ENCODE measurements around the gene CLCNKA. TPM values are rescaled to one million over a fixed set of nuclear protein-coding genes. Genes with fewer than 3 reads are reported as not detected.

Gene CLCNKA
- total and polyA plus RNA-seq, 4 donors = not detected

DNA sequence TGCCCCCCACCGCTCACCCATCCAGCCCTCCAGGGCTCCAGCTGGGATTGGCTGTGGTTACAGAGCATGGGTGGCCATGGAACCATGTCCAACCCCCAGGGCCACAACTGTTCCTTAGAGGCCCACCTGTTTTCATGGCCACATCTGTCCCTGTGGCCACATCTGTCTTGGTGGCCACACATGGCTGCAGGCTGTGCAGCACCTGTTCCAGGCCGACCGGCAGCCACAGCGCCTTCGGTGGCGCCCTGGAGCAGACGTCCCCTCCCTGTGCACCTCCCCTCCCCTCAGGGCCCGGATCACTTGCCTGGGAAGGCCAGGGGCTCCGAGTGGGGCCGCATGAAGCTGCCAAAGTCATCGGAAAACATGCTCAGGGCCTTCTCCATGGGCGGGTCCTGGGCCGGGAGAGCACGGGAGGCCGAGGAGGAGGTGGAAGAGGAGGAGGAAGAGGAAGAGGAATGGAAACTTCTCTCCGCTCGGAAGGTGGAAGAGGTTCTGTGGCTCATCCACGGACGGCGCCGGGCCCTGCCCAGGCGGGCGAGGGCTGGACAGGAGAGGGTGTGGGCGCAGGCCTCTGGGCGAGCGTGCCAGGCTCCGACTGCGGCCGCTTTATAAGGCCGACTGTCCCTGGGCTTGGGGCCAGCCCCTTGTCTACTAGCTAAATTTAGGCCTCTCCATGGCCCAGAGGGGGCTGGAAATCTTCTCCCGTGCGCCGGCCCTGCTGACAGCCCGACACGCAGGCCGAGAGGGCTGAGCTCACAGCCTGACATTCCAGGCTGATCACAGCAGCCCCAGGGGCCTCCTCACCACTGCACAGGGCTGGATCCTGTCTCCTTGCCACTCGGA, 4.2 kb upstream of the CLCNKA start, which contains the start of gene HSPB7:
Gene HSPB7 (minus strand): TSS at position 583 of the 843 bp plus-strand sequence. CDS start 80 bp downstream, at position 503.
- DNase-seq (ENCODE audit: low spot score) = no peak

DNA sequence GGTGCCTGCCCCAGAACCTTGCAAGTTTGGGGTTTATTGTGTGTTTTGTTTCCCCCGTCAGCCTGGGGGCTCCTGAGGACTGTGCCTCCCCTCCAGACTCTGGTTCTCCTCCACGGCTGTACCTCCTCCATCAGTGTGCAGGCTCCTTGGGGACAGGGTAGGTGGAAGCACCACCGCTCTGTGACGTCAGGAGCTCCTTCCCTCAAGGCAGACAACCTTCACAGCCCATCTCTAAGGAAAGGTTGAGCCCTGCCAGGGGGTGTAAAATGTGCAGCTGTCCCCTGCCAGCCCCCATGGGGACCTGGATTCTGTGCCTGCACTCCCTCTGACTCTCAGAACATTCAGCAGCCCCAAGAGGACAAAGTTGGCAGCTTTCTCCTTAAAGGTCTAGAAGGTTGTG, 3.5 kb upstream of the CLCNKA start:
- Histone ChIP-seq H3K9me3 (ENCODE audit: control insufficient read depth in 4 of 4, low read length in 3 of 4) (no peaks in the 10 kb centered on the region), H3K27ac (ENCODE audit: low read depth in 1 of 2, low read length in 2 of 2) (peak overlapping the region; percentile 49 to 54), H3K36me3 (ENCODE audit: control insufficient read depth in 4 of 4, insufficient read depth in 3 of 4, low read depth in 1 of 4, low read length in 3 of 4) (no peaks in the 10 kb centered on the region), H3K4me3 (ENCODE audit: low read depth in 1 of 3, low read length in 3 of 3) (no peak overlapping the region), H3K27me3 (ENCODE audit: control insufficient read depth in 4 of 4, insufficient read depth in 4 of 4, low read length in 3 of 4) (no peaks in the 10 kb centered on the region), H3K4me1 (ENCODE audit: control insufficient read depth in 4 of 4, insufficient read depth in 4 of 4, low read length in 3 of 4) (peaks cover 2 to 20% (median 12%) of the 10 kb centered on the region in 4 donors), H3K9ac (ENCODE audit: low read depth in 1 of 2, low read length in 2 of 2) (no peak overlapping the region)
- WGBS = 75% methylated on average over 4 of the region's 4 CpGs
- no peak for TF ChIP-seq GABPA (IDR thresholded peaks at IDR 0.05 in 1 of 2, conservative IDR thresholded peaks at IDR 0.05 in 1 of 2)
- TF ChIP-seq, protein P1, sequence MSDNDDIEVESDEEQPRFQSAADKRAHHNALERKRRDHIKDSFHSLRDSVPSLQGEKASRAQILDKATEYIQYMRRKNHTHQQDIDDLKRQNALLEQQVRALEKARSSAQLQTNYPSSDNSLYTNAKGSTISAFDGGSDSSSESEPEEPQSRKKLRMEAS (IDR thresholded peaks at IDR 0.05) = no peak
- TF ChIP-seq, protein P2, sequence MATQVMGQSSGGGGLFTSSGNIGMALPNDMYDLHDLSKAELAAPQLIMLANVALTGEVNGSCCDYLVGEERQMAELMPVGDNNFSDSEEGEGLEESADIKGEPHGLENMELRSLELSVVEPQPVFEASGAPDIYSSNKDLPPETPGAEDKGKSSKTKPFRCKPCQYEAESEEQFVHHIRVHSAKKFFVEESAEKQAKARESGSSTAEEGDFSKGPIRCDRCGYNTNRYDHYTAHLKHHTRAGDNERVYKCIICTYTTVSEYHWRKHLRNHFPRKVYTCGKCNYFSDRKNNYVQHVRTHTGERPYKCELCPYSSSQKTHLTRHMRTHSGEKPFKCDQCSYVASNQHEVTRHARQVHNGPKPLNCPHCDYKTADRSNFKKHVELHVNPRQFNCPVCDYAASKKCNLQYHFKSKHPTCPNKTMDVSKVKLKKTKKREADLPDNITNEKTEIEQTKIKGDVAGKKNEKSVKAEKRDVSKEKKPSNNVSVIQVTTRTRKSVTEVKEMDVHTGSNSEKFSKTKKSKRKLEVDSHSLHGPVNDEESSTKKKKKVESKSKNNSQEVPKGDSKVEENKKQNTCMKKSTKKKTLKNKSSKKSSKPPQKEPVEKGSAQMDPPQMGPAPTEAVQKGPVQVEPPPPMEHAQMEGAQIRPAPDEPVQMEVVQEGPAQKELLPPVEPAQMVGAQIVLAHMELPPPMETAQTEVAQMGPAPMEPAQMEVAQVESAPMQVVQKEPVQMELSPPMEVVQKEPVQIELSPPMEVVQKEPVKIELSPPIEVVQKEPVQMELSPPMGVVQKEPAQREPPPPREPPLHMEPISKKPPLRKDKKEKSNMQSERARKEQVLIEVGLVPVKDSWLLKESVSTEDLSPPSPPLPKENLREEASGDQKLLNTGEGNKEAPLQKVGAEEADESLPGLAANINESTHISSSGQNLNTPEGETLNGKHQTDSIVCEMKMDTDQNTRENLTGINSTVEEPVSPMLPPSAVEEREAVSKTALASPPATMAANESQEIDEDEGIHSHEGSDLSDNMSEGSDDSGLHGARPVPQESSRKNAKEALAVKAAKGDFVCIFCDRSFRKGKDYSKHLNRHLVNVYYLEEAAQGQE (IDR thresholded peaks at IDR 0.05) = no peak
- no peak for TF ChIP-seq RAD21 (IDR thresholded peaks at IDR 0.05)
- no peak for TF ChIP-seq JUND (IDR thresholded peaks at IDR 0.05)
- no peak for TF ChIP-seq YY1 (IDR thresholded peaks at IDR 0.05)
- TF ChIP-seq FOXA2 (IDR thresholded peaks at IDR 0.05) = no peak
- DNase-seq (ENCODE audit: low spot score) = no peak

More for the DNA sequence above, 4.2 kb upstream of the CLCNKA start, which contains the start of gene HSPB7:
- Histone ChIP-seq H3K9me3 (ENCODE audit: control insufficient read depth in 4 of 4, low read length in 3 of 4) (no peaks in the 10 kb centered on the region), H3K4me3 (ENCODE audit: low read depth in 1 of 3, low read length in 3 of 3) (no peak within 1 kb of the TSS), H3K4me1 (ENCODE audit: control insufficient read depth in 4 of 4, insufficient read depth in 4 of 4, low read length in 3 of 4) (peaks cover 4 to 15% (median 6%) of the 10 kb centered on the region in 4 donors), H3K9ac (ENCODE audit: low read depth in 1 of 2, low read length in 2 of 2) (no peak within 1 kb of the TSS), H3K27me3 (ENCODE audit: control insufficient read depth in 4 of 4, insufficient read depth in 4 of 4, low read length in 3 of 4) (no peaks in the 10 kb centered on the region), H3K27ac (ENCODE audit: low read depth in 1 of 2, low read length in 2 of 2) (peak within 1 kb of the TSS; percentile 54 to 60), H3K36me3 (ENCODE audit: control insufficient read depth in 4 of 4, insufficient read depth in 3 of 4, low read depth in 1 of 4, low read length in 3 of 4) (no peaks in the 10 kb centered on the region)
- WGBS = 70% methylated on average over 37 of the region's 37 CpGs
- TF ChIP-seq RAD21 (IDR thresholded peaks at IDR 0.05) = no peak
- peak; percentile 11 for TF ChIP-seq SP1 (IDR thresholded peaks at IDR 0.05)

DNA sequence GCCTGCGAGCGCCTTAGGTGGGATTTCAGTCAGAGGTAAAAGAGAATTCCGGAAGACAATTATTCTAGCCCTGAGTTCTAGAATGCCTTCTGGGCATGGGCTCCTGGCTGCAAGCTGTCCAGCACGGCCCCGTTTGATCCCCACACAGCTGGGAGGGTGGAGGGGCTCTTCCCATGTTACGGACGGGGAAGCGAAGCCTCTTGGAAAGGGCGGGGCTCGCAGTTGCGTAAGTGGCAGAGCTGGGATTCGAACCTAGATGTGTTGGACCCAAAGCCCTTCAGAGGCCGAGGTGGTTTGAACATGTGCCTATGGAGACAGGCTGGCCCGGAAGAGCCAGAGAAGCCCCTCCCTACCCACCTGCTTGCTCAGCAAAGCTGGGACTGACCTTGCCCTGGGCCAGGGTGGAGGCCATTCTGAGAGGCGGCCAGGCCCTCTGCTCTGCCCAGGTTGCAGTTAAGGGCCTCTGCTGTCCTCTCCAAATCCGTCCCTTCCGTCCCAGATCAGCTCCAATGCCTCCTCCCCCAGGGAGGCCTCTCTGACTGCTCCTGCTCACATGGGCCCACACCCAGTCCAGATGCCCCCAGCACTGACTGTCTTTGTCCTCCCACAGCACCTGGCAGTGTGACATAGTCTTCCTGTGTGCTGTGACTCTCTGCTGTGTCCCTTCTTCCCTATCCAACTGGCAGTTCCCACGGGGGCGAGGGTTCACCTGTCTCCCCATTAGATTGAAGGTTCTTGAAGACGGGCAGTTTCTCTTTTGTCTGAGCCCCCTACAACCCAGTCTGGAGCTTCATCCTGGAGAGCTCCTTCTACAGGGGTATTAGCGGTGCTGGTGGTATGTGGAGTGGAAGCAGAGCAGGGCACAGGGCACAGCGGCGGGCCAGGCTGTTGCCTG, 2.8 kb upstream of the CLCNKA start:
- Histone ChIP-seq H3K4me1 (ENCODE audit: control insufficient read depth in 4 of 4, insufficient read depth in 4 of 4, low read length in 3 of 4) (peaks cover 3 to 23% (median 18%) of the 10 kb centered on the region in 4 donors), H3K27me3 (ENCODE audit: control insufficient read depth in 4 of 4, insufficient read depth in 4 of 4, low read length in 3 of 4) (no peaks in the 10 kb centered on the region), H3K4me3 (ENCODE audit: low read depth in 1 of 3, low read length in 3 of 3) (no peak overlapping the region), H3K9me3 (ENCODE audit: control insufficient read depth in 4 of 4, low read length in 3 of 4) (no peaks in the 10 kb centered on the region), H3K36me3 (ENCODE audit: control insufficient read depth in 4 of 4, insufficient read depth in 3 of 4, low read depth in 1 of 4, low read length in 3 of 4) (no peaks in the 10 kb centered on the region), H3K9ac (ENCODE audit: low read depth in 1 of 2, low read length in 2 of 2) (no peak overlapping the region), H3K27ac (ENCODE audit: low read depth in 1 of 2, low read length in 2 of 2) (peak overlapping the region in 1 of 2 donors; percentile 18)
- no peak for DNase-seq (ENCODE audit: low spot score)
- 85% methylated on average over 23 of the region's 23 CpGs for WGBS
- no peak for TF ChIP-seq NR2F2 (IDR thresholded peaks at IDR 0.05)
- TF ChIP-seq, protein P1 (IDR thresholded peaks at IDR 0.05) = no peak
- TF ChIP-seq EGR1 (IDR thresholded peaks at IDR 0.05; ENCODE audit: low read depth in 2 of 2) = no peak
- no peak for TF ChIP-seq TAF1 (conservative IDR thresholded peaks at IDR 0.05)
- TF ChIP-seq RXRA (IDR thresholded peaks at IDR 0.05) = no peak
- no peak for TF ChIP-seq RAD21 (IDR thresholded peaks at IDR 0.05)
- TF ChIP-seq, protein P3, sequence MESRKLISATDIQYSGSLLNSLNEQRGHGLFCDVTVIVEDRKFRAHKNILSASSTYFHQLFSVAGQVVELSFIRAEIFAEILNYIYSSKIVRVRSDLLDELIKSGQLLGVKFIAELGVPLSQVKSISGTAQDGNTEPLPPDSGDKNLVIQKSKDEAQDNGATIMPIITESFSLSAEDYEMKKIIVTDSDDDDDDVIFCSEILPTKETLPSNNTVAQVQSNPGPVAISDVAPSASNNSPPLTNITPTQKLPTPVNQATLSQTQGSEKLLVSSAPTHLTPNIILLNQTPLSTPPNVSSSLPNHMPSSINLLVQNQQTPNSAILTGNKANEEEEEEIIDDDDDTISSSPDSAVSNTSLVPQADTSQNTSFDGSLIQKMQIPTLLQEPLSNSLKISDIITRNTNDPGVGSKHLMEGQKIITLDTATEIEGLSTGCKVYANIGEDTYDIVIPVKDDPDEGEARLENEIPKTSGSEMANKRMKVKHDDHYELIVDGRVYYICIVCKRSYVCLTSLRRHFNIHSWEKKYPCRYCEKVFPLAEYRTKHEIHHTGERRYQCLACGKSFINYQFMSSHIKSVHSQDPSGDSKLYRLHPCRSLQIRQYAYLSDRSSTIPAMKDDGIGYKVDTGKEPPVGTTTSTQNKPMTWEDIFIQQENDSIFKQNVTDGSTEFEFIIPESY (IDR thresholded peaks at IDR 0.05) = no peak
- TF ChIP-seq GABPA (IDR thresholded peaks at IDR 0.05 in 1 of 2, conservative IDR thresholded peaks at IDR 0.05 in 1 of 2) = no peak
- TF ChIP-seq, protein P4, sequence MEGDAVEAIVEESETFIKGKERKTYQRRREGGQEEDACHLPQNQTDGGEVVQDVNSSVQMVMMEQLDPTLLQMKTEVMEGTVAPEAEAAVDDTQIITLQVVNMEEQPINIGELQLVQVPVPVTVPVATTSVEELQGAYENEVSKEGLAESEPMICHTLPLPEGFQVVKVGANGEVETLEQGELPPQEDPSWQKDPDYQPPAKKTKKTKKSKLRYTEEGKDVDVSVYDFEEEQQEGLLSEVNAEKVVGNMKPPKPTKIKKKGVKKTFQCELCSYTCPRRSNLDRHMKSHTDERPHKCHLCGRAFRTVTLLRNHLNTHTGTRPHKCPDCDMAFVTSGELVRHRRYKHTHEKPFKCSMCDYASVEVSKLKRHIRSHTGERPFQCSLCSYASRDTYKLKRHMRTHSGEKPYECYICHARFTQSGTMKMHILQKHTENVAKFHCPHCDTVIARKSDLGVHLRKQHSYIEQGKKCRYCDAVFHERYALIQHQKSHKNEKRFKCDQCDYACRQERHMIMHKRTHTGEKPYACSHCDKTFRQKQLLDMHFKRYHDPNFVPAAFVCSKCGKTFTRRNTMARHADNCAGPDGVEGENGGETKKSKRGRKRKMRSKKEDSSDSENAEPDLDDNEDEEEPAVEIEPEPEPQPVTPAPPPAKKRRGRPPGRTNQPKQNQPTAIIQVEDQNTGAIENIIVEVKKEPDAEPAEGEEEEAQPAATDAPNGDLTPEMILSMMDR (IDR thresholded peaks at IDR 0.05; ENCODE audit: low read depth, low read length, missing input control) = no peak
- TF ChIP-seq, protein P5, sequence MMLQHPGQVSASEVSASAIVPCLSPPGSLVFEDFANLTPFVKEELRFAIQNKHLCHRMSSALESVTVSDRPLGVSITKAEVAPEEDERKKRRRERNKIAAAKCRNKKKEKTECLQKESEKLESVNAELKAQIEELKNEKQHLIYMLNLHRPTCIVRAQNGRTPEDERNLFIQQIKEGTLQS (IDR thresholded peaks at IDR 0.05) = no peak
- TF ChIP-seq FOXA2 (IDR thresholded peaks at IDR 0.05) = no peak
- TF ChIP-seq YY1 (IDR thresholded peaks at IDR 0.05) = no peak
- TF ChIP-seq HNF4G (IDR thresholded peaks at IDR 0.05) = no peak
